Liver (tissue), 9 donors: Measurements from ENCODE around the gene ADCY2. TPM values are rescaled to one million over a fixed set of nuclear protein-coding genes. Genes with fewer than 3 reads are reported as not detected.

Experiments used
- DNase-seq: peaks from one replicate; pipeline ENCODE4 v3.0.0-alpha.2; 2017; ENCODE audit warnings: low spot score
- H3K27ac ChIP-seq, 2 donors: one replicate each; pipeline ENCODE4 v1.7.0; 2013; ENCODE audit warnings: inconsistent platforms in 2 of 2, low read length in 2 of 2, control low read depth in 1 of 2, low read depth in 1 of 2, mild to moderate bottlenecking in 1 of 2
- H3K27me3 ChIP-seq, 4 donors: one replicate each; pipeline versions ENCODE4 v1.6.1 to v1.7.0; 2013; ENCODE audit warnings: low read length in 3 of 4, inconsistent platforms in 1 of 4, mild to moderate bottlenecking in 1 of 4, moderate library complexity in 1 of 4; ENCODE audit not compliant: control insufficient read depth in 4 of 4, insufficient read depth in 4 of 4
- H3K36me3 ChIP-seq, 4 donors: one replicate each; pipeline versions ENCODE4 v1.6.1 to v1.7.0; 2013; ENCODE audit warnings: low read length in 3 of 4, mild to moderate bottlenecking in 3 of 4, low read depth in 1 of 4, moderate library complexity in 1 of 4; ENCODE audit not compliant: control insufficient read depth in 4 of 4, insufficient read depth in 3 of 4
- H3K4me1 ChIP-seq, 4 donors: one replicate each; pipeline versions ENCODE4 v1.6.1 to v1.7.0; 2013; ENCODE audit warnings: low read length in 3 of 4, mild to moderate bottlenecking in 3 of 4, moderate library complexity in 1 of 4; ENCODE audit not compliant: control insufficient read depth in 4 of 4, insufficient read depth in 4 of 4
- H3K4me3 ChIP-seq, 3 donors: one replicate each; pipeline versions ENCODE4 v1.6.1 to v1.7.0; 2013; ENCODE audit warnings: low read length in 3 of 3, control low read depth in 1 of 3, low read depth in 1 of 3, mild to moderate bottlenecking in 1 of 3
- H3K9ac ChIP-seq, 2 donors: one replicate each; pipeline ENCODE4 v1.7.0; 2013; ENCODE audit warnings: low read length in 2 of 2, mild to moderate bottlenecking in 2 of 2, moderate library complexity in 2 of 2, control low read depth in 1 of 2, low read depth in 1 of 2
- H3K9me3 ChIP-seq, 4 donors: one replicate each; pipeline versions ENCODE4 v1.6.1 to v1.7.0; 2013; ENCODE audit warnings: low read length in 3 of 4; ENCODE audit not compliant: control insufficient read depth in 4 of 4
- ATF3 ChIP-seq: IDR thresholded peaks from 2 replicates; pipeline ENCODE4 v1.6.1; 2016; ENCODE audit warnings: antibody characterized with exemption
- EGR1 ChIP-seq, 2 donors: IDR thresholded peaks; 2 replicates each; pipeline ENCODE4 v1.6.1; 2016 to 2018; ENCODE audit warnings: antibody characterized with exemption in 2 of 2, low read depth in 2 of 2
- FOXA1 ChIP-seq: IDR thresholded peaks from 2 replicates; pipeline ENCODE4 v1.6.1; 2016; ENCODE audit warnings: antibody characterized with exemption
- FOXA2 ChIP-seq: IDR thresholded peaks from 2 replicates; pipeline ENCODE4 v1.6.1; 2016; ENCODE audit warnings: antibody characterized with exemption
- GABPA ChIP-seq, 2 donors: IDR thresholded peaks in 1 of 2; conservative IDR thresholded peaks in 1 of 2; 2 replicates each; pipeline ENCODE4 v1.6.1; 2016; ENCODE audit warnings: antibody characterized with exemption in 2 of 2, mild to moderate bottlenecking in 1 of 2, moderate library complexity in 1 of 2
- HNF4A ChIP-seq, 2 donors: conservative IDR thresholded peaks; 2 replicates each; pipeline ENCODE4 v1.6.1; 2016; ENCODE audit warnings: antibody characterized with exemption in 2 of 2, mild to moderate bottlenecking in 2 of 2
- HNF4G ChIP-seq: IDR thresholded peaks from 2 replicates; pipeline ENCODE4 v1.6.1; 2016; ENCODE audit warnings: antibody characterized with exemption
- JUND ChIP-seq, 2 donors: IDR thresholded peaks; 2 replicates each; pipeline ENCODE4 v1.6.1; 2016; ENCODE audit warnings: antibody characterized with exemption in 2 of 2
- NR2F2 ChIP-seq: IDR thresholded peaks from 2 replicates; pipeline ENCODE4 v1.6.1; 2016; ENCODE audit warnings: antibody characterized with exemption
- RAD21 ChIP-seq, 2 donors: IDR thresholded peaks; 2 replicates each; pipeline ENCODE4 v1.6.1; 2016; ENCODE audit warnings: antibody characterized with exemption in 2 of 2, mild to moderate bottlenecking in 2 of 2
- RXRA ChIP-seq, 2 donors: IDR thresholded peaks; 2 replicates each; pipeline ENCODE4 v1.6.1; 2017 to 2018; ENCODE audit warnings: antibody characterized with exemption in 2 of 2, mild to moderate bottlenecking in 1 of 2
- SP1 ChIP-seq: IDR thresholded peaks from 2 replicates; pipeline ENCODE4 v1.6.1; 2018; ENCODE audit warnings: antibody characterized with exemption, mild to moderate bottlenecking
- TAF1 ChIP-seq: conservative IDR thresholded peaks from 2 replicates; pipeline ENCODE4 v1.6.1; 2016; ENCODE audit warnings: antibody characterized with exemption, mild to moderate bottlenecking
- YY1 ChIP-seq: IDR thresholded peaks from 2 replicates; pipeline ENCODE4 v1.6.1; 2016; ENCODE audit warnings: antibody characterized with exemption, mild to moderate bottlenecking
- ZBTB33 ChIP-seq: IDR thresholded peaks from 2 replicates; pipeline ENCODE4 v1.6.1; 2016; ENCODE audit warnings: antibody characterized with exemption
- WGBS: extraction: QIAGEN DNeasy Blood & Tissue Kit; methylation state at CpG from one replicate; pipeline ENCODE4 v1.1.7; 2013; 5-methylcytosine and 5-hydroxymethylcytosine counted together
- polyA plus RNA-seq, 2 donors: library from polyadenylated mRNA; stranded (reverse) in 1 of 2; unstranded in 1 of 2; fragments of 200-250 nt in 1 of 2; fragments of >200 nt in 1 of 2; fragmentation: Nextera tagmentation in 1 of 2; extraction: Ambion mirVana in 1 of 2; gene quantifications; one replicate each; pipeline versions ENCODE4 v1.2.1 to v1.2.3, GENCODE V29; 2013 to 2015
- total RNA-seq, 2 donors: library from RNA; depleted of rRNA; stranded (reverse); fragments of >200 nt; gene quantifications; one replicate each; pipeline ENCODE4 v1.2.3, GENCODE V29; 2014
- TF ChIP-seq, protein P1 (sequence below): IDR thresholded peaks from 2 replicates; pipeline ENCODE4 v1.6.1; 2016; ENCODE audit warnings: antibody characterized with exemption
- TF ChIP-seq, protein P2 (sequence below): IDR thresholded peaks from 2 replicates; pipeline ENCODE4 v1.6.1; 2016; ENCODE audit warnings: antibody characterized with exemption, mild to moderate bottlenecking
- TF ChIP-seq, protein P3 (sequence below): fragments of 150-350 bp; IDR thresholded peaks from 2 replicates; pipeline ENCODE4 v1.5.1; 2017; ENCODE audit warnings: improper control_type of control experiment, low read depth, low read length; ENCODE audit not compliant: missing input control
- donor health status: healthy.
- donor health status: healthy.
- donor health status: healthy.
- donor health status: healthy.
- donor health status: healthy.

Gene ADCY2
- total and polyA plus RNA-seq, 4 donors: not detected

DNA sequence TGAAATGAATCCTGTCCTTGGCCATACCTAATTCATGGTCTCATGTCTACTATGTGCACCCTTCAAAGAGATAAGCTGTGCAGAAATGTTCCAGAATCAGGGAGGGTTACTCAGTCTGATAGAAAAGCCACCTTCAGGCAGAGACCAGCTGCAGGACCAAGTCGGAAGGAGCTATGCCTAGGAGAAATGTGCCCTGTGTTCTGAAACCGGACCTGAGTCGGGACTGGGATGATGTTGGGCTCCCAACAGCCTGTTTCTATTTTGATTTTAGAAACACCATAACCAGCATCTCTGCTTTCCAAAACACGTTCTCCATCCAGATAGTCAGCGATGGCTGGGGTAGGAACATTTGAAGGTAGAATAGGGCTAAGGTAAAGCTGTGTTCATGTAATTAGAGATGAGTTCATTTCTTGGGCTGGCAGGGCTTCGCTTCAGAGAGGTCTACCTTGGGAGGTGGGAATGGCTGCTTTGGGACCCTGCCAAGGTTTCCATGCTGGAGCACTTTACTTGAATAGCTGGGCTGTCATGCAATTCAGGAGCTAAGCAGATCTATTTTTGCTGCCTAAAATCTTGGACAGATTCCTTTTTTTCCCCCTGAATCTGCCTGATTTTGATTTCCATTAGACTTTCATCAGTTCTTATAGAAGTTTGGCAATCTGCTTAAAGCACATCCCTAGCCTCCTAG lies 2.8 kb downstream of the ADCY2 start (continued):
- TF ChIP-seq, protein P1, sequence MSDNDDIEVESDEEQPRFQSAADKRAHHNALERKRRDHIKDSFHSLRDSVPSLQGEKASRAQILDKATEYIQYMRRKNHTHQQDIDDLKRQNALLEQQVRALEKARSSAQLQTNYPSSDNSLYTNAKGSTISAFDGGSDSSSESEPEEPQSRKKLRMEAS: no peak
- TF ChIP-seq FOXA1 (no peak), RAD21 (IDR thresholded peaks at IDR 0.05) (no peak), EGR1 (IDR thresholded peaks at IDR 0.05; ENCODE audit: low read depth in 2 of 2) (no peak), JUND (IDR thresholded peaks at IDR 0.05) (no peak)

GRCh38 chr5:7405277-7405676 lies 9.3 kb downstream of the ADCY2 start:
- Histone ChIP-seq H3K36me3 (no peaks in the 10 kb centered on the region), H3K9me3 (no peaks in the 10 kb centered on the region), H3K27ac (no peak overlapping the region), H3K4me1 (no peaks in the 10 kb centered on the region), H3K4me3 (no peak overlapping the region), H3K27me3 (peaks cover 0 to 4% (median 0%) of the 10 kb centered on the region in 4 donors), H3K9ac (no peak overlapping the region)
- no peak for DNase-seq
- WGBS: 74% methylated on average over 1 of the region's 1 CpG
- no peak for TF ChIP-seq GABPA (IDR thresholded peaks at IDR 0.05 in 1 of 2, conservative IDR thresholded peaks at IDR 0.05 in 1 of 2)
- TF ChIP-seq FOXA1: no peak
- no peak for TF ChIP-seq EGR1 (IDR thresholded peaks at IDR 0.05; ENCODE audit: low read depth in 2 of 2)
- no peak for TF ChIP-seq TAF1
- TF ChIP-seq HNF4G: no peak
- no peak for TF ChIP-seq ZBTB33
- no peak for TF ChIP-seq RAD21 (IDR thresholded peaks at IDR 0.05)
- TF ChIP-seq, protein P2, sequence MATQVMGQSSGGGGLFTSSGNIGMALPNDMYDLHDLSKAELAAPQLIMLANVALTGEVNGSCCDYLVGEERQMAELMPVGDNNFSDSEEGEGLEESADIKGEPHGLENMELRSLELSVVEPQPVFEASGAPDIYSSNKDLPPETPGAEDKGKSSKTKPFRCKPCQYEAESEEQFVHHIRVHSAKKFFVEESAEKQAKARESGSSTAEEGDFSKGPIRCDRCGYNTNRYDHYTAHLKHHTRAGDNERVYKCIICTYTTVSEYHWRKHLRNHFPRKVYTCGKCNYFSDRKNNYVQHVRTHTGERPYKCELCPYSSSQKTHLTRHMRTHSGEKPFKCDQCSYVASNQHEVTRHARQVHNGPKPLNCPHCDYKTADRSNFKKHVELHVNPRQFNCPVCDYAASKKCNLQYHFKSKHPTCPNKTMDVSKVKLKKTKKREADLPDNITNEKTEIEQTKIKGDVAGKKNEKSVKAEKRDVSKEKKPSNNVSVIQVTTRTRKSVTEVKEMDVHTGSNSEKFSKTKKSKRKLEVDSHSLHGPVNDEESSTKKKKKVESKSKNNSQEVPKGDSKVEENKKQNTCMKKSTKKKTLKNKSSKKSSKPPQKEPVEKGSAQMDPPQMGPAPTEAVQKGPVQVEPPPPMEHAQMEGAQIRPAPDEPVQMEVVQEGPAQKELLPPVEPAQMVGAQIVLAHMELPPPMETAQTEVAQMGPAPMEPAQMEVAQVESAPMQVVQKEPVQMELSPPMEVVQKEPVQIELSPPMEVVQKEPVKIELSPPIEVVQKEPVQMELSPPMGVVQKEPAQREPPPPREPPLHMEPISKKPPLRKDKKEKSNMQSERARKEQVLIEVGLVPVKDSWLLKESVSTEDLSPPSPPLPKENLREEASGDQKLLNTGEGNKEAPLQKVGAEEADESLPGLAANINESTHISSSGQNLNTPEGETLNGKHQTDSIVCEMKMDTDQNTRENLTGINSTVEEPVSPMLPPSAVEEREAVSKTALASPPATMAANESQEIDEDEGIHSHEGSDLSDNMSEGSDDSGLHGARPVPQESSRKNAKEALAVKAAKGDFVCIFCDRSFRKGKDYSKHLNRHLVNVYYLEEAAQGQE: no peak
- no peak for TF ChIP-seq JUND (IDR thresholded peaks at IDR 0.05)
- no peak for TF ChIP-seq ATF3
- TF ChIP-seq FOXA2: no peak
- TF ChIP-seq, protein P3, sequence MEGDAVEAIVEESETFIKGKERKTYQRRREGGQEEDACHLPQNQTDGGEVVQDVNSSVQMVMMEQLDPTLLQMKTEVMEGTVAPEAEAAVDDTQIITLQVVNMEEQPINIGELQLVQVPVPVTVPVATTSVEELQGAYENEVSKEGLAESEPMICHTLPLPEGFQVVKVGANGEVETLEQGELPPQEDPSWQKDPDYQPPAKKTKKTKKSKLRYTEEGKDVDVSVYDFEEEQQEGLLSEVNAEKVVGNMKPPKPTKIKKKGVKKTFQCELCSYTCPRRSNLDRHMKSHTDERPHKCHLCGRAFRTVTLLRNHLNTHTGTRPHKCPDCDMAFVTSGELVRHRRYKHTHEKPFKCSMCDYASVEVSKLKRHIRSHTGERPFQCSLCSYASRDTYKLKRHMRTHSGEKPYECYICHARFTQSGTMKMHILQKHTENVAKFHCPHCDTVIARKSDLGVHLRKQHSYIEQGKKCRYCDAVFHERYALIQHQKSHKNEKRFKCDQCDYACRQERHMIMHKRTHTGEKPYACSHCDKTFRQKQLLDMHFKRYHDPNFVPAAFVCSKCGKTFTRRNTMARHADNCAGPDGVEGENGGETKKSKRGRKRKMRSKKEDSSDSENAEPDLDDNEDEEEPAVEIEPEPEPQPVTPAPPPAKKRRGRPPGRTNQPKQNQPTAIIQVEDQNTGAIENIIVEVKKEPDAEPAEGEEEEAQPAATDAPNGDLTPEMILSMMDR: no peak
- no peak for TF ChIP-seq HNF4A (conservative IDR thresholded peaks at IDR 0.05)
- TF ChIP-seq YY1: no peak
- no peak for TF ChIP-seq SP1
- TF ChIP-seq RXRA (IDR thresholded peaks at IDR 0.05): no peak
- TF ChIP-seq, protein P1: no peak
- TF ChIP-seq NR2F2: no peak
